Adrenal gland (tissue), 5 donors: ENCODE data around the gene SCNM1.

Experiments used
- POLR2A ChIP-seq, 2 donors: fragments of 450-650 bp; IDR thresholded peaks; one replicate each; pipeline ENCODE4 v1.6.1; 2017; ENCODE audit warnings: antibody characterized with exemption in 2 of 2, mild to moderate bottlenecking in 2 of 2, moderate library complexity in 1 of 2
- TF ChIP-seq, protein P1 (sequence below), 6 experiments: fragments of 450-650 bp in 4 of 6; fragments of 200-600 bp in 2 of 6; sonication (generic) in 1 of 6; IDR thresholded peaks; 1 replicate in 5 of 6; 2 replicates in 1 of 6; pipeline versions ENCODE4 v1.5.1 to v1.8.0; 2016 to 2021; ENCODE audit warnings: antibody characterized with exemption in 6 of 6, mild to moderate bottlenecking in 2 of 6, moderate library complexity in 1 of 6
- donor health status: DM: no; HTN: no; CAD: no.

DNA sequence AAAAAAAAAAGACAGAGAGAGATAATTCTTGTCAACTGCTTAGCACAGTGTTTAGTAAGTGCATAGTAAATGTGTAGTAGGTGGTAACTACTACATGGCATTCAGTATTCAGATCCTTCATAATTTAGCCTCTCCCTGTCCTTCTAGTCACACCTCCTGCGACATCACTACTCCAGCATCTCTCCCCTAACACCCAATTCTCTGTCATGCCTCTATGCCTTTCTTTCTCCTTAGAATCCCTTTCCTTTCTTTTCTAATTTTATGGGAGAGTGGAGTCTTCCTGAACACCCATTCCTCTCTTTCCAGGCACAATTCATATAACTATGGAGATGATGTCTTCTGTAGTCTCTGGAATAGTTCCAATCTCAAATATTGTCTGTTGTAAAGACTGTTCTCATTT, 27.9 kb downstream of the SCNM1 start:
- no peak for TF ChIP-seq POLR2A (IDR thresholded peaks at IDR 0.05)
- TF ChIP-seq, protein P1, sequence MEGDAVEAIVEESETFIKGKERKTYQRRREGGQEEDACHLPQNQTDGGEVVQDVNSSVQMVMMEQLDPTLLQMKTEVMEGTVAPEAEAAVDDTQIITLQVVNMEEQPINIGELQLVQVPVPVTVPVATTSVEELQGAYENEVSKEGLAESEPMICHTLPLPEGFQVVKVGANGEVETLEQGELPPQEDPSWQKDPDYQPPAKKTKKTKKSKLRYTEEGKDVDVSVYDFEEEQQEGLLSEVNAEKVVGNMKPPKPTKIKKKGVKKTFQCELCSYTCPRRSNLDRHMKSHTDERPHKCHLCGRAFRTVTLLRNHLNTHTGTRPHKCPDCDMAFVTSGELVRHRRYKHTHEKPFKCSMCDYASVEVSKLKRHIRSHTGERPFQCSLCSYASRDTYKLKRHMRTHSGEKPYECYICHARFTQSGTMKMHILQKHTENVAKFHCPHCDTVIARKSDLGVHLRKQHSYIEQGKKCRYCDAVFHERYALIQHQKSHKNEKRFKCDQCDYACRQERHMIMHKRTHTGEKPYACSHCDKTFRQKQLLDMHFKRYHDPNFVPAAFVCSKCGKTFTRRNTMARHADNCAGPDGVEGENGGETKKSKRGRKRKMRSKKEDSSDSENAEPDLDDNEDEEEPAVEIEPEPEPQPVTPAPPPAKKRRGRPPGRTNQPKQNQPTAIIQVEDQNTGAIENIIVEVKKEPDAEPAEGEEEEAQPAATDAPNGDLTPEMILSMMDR (IDR thresholded peaks at IDR 0.05), result no peak
